NCI-H2196 (cell line): ENCODE data around the gene FKBP14.

Source experiments
- DNase-seq: peaks from one replicate; lab custom pipeline; 2025; ENCODE audit not compliant: unreplicated experiment; lab: John Stamatoyannopoulos, UW

FKBP14 gene

DNA sequence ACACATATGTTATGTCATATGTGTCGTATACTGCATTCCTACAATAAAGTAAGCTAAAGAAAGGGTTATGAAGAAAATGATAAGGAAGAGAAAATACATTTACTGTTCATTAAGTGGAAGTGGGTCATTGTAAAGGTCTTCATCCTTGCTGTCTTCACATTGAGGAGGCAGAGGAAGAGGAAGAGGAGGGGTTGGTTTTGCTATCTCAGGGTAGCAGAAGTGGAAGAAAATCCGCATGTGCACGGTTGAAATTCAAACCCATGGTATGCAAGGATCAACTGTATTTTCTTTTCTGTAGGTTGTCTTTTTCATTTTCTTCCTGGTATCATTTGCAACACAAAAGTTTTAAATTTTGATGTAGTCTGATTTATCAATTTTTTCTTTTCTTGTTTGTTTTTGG lies 8.0 kb upstream of the FKBP14 start:
- no peak for DNase-seq

DNA sequence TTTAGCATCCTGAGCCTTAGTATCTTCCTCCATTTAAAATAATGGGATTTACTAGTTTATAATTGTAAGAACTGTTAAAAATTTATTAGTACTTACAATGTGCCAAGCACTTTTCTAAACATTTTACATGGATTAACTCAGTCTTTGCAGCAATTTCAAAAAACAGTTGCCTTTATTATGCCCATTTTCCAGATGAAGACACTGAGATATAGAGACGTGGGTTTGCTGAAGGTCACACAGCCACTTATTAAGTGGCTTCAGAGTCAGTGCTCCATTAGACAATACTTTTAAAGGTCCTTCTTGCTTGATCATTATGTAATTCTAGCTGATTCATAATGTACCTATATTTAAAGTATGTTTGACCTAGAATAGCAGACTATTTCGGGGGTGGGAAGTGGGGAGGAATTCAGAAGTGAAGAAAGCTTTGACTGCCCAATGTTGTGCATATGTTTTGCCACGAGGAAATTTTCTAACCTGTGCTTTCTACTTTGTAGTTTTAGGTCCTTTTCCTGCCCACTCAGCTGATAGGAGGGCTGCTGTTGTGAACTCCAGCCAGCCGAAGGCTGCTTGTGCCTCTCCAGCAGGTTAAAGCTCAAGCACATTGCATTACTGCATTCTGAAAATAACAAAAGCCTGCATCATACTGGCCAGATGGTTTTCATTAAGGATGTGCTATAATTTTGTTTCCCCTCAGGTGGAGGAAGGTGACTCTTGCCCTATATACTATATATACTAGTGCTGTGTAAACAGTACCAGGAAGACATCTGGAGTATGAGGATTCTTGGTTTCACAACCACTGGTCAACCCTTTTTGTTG lies 6.0 kb upstream of the FKBP14 start:
- DNase-seq, result no peak

DNA sequence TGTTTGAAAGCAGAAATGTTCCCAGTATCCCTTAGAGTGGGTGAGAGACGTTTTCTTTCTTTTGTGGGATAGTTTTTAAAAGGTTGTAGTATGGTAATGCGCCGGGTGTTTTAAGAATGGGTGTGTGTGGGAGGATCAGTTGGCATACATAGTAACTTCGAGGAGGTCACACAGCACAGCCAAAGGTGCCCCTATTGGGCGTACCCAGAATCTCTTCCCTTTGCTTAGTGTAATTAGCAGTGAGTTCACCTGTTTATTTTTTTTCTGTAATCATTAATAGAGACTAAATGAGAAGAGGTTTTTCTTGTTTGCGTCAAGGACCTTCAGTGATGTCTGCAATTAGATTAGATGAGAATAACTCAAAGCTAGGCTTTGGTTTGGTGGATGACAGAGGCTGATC lies 3.2 kb upstream of the FKBP14 start:
- DNase-seq, result no peak

DNA sequence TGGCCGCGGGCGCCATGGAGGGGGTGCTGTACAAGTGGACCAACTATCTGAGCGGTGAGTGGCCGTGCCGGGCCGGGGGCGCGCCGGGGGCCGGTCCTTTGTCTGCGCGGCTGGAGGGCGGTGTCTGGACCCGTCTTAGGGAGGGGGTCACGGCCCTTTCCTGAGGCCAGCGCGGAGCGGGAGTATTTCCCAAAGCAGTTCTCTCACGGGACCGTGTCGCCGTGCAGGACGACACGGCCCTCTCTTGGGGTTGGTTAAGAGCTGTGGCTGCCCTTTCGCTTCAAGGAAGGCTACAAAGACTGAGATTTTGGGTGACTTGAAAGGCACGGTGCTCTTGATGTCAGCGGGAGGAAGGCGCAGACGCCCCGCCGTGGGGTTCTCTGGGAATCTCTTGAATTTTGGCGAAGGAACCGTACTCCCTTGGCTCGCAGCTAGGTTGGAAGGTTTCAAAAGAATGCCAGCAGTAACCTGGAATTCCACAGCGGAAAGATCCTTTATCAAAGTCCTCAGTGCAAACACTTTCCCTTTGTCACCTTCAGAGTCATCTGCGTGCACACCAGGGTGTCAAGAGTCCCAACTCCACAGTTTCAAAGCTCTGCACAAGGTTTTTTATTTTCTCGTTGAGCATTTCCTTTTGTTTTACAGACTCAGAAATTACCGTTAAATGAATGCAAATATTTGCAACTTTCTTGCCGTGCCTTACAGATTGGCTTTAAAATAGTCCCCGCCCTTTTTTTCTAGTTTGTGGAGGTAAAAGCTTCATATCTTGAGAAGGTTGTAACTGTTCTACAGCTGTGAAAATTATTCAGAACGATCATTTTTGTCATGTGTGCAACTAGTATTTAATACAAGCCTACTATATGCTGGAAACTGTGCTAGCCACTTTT lies 2.5 kb upstream of the FKBP14 start:
- no peak for DNase-seq

DNA sequence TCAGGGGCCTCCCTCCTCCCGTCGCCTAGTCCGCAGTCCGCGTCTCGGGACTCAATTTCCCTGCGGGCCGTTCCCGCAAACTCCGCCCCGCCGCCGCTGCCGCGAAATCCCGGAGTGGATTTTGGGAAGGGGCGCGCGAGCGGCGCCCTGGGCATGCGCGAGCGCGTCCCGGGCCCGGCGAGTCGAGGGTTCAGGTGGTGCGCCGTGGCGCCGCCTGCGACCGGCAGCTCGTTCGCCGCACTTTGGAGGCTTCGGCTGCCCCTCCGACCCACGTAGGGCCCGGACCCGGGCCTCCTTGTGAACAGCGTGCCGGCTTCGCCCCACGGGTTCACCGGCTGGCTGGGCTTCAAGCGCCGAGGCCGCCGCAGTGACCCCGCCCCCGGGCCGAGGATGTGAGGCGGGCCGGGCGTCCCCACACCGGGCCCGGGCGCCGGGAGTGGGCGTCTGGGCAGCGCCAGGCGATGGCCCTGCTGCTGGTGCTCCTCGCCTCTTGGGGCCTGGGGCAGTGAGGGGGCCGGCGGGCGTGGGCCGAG lies 1.8 kb upstream of the FKBP14 start, which contains the start of gene PLEKHA8:
Gene PLEKHA8, plus strand, starts transcription at position 197 of the 533 bp plus-strand sequence. CDS start 351 bp downstream, outside the sequence.
- DNase-seq, result peak; percentile 83

DNA sequence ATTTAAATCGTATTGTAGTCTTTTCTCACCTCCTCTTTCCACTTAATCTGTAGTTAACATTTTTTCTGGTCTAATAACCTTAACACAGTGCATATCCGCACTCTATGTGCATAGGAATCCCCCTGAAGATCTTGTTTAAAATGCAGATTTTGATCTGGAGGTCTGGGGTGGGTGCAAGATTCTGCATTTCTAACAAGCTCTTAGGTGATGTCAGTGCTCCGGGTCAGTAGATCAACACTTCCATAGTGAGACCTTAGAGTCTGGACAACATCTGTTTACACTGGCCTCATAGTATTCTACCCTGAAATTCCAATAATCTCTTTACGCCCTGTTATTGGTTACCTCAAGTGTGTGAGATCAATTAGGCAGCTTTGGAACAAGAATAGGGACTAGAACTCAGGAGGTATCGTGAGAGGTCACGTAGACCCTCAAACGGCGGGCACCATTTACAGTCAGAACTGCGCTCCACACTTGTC lies 1.3 kb upstream of the FKBP14 start:
- DNase-seq, result no peak

DNA sequence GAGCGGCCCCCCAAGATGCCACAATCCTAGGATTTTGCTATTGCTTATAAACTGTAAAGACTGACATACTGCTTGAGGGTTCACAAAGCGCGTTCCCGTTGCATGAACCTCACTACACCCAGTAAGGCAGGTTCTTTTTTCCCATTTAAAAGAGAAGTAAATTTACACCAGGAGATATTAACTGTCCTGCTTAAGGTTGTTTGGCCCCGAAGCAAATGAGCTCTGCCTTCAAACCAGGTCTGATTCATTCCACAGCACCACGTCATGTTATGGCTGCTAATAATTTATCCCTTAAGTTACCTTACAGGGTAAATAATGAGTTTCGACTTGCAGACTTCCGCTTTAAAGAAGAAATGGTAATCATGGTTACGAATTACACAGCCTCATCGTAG lies 559 bp upstream of the FKBP14 start:
- DNase-seq, result peak; percentile 47

DNA sequence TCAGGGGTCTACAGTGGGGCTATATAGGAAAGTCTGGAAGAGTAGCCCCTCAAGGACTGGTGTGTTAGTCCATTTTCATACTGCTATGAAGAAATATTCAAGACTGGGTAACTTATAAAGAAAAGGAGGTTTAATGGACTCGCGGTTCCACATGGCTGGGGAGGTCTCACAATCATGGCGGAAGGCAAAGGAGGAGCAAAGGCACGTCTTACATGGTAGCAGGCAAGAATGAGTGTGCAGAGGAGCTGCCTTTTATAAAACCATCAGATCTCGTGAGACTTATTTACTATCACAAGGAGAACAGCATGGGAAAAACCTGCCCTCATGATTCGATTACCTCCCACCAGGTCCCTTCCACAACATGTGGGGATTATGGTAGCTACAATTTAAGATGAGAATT lies 3.0 kb downstream of the FKBP14 start:
- no peak for DNase-seq

DNA sequence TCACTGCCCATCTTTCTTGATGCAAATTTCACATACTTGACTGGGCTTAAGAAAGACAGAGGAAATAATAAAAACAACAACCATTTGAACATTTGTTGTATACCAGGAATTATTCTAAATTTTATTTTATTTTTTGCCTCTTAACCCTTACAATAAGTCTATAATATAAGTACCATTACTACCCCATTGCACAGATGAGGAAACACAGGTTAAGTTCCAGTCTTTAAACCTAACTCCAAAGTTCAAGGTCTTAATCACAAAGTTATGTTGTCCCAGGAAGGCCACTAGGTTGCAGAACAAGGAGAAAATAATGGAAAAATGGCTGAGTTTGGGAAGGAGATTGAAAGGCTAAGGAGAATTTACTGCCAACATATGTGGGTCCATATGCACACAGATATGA lies 3.5 kb downstream of the FKBP14 start:
- DNase-seq, result no peak

DNA sequence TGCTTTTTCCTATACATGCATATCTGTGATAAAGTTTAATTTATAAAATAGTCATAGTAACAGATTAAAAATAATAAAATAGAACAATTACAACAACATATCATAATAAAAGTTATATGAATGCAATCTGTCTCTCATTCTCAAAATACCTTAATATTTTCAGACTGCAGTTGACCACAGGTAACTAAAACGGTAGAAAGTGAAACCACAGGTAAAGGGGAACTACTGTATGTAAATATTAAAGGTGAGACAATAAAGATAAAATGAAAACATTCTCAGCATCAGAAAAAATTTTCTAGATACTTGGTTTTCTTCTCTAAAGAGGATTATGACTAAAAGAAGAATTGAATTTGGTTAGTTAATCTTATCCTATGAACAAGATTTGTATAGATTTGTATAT lies 6.0 kb downstream of the FKBP14 start:
- DNase-seq, result no peak

DNA sequence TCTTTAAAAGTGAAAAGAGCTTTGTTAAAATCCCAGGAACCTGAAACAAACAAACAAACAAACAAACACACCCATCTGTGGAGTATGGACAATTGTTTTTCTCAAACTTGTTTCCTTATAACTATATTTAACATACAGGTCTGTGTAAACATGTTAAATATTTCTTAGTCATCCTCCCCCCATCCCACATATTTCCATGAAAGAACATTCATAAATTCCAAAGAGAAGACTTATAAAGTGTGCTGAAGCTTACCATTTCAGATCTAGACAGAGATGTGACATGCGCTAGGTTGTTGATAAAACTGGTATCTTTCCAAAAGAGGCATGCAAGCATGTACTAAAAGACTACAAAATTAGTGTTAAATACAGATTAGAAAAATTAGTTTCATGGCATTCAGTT lies 6.5 kb downstream of the FKBP14 start:
- DNase-seq, result no peak

DNA sequence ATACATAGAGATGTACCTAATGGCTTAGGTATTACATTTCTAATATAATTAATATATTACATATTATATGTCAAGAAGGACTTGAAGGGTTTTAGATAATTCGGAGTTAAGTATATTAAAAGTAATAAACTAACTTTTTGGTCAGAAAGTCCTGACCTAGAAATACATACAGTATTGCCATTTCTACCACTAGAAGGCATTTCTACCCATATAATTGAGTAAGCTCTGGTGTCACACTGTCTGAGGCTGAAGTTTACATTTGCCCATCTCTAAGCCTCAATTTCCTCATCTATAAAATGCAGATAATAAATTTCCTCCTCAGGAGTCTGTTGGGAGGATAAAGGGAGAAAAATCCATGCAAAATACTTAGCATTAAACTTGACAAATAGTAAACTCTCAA lies 7.1 kb downstream of the FKBP14 start:
- DNase-seq, result no peak

DNA sequence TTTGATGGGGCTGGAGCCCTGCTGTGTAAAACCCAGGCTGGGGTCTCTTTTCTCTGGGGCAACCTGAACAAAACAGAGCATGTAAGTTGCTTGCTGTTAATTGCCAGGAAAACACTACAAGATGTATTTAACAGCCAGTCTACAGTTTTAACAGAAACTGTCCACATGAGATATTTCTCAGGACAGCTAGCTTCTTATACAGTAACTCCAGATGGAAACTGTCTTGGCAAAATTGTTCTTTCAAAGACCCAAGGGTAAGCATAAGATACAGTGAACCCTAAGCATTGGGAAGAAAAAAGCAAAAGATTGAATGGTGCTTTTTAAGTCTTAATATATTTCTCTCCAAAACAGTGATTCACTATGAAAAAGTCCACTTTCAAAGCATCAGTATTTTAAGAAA lies 8.1 kb downstream of the FKBP14 start:
- no peak for DNase-seq

DNA sequence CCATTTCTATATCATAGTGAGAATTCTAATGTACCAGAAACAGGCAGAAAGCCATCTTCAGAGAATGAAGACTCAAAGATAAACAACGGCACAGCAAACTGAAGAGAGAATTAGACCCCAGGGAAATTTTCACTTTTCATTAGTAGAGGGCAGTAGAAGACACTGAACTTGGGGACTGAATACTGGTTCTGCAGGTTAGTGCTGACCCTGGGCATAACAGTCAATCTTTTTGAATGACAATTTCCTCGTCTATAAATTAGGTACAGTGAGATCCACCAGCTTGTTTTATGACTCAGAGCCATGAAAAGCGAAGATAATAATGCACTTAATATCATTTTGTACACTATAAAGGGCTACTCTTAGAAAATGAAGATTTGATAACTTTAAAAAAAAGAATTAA lies 13.7 kb downstream of the FKBP14 start:
- DNase-seq, result no peak

DNA sequence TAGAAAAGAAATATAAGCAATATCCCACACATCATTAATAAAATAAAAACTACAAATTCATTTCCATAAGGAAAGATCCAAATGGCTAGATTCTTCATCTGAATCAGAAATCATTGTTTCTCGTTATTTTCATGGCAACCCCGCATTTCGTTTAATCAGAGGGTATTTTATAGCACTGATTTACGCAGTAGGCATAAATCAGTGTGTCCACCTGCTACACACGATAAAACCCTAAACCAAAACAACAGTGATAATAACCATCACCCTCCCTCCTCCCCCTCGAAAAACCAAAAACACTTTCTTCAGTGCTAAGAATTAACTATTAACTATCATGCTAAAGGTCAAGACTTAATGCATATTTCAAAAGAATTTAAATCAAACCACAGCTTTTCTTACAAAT lies 16.5 kb downstream of the FKBP14 start:
- DNase-seq, result no peak

DNA sequence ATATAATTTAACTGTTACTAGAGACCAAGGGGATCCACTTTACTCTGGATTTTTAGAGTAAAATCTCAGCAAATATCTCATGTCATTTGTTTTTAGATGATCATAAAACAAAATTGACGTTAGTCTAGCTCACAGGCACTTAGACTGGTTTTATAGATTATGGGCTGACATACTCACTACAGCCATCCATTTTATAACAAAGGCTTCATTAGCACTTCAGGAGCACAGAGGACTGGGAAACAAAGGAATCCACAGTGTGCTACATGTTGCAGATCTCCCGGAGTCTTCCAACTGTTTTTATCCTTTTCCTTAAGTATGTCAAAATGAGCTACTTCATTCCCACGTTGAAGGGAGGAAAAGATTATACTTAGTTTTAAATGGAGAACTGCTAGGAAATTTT lies 21.0 kb downstream of the FKBP14 start:
- no peak for DNase-seq

DNA sequence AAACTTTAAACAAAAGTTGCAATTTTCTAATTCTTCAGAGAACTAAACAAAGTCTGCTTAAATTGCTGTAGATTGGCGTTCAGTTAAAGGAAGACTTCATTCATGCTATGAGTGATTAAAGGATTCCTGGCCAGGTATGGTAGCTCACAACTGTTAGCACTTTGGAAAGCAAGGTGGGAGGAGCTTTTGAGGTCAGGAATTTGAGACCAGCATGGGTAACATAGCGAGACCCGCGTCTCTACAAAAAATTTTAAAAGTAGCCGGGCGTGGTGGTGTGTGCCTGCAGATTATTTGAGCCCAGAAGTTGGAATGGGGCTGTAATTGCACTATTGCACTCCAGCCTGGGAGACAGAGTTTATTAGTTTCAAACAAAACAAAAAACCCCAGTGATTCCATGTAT lies 23.4 kb downstream of the FKBP14 start:
- no peak for DNase-seq

DNA sequence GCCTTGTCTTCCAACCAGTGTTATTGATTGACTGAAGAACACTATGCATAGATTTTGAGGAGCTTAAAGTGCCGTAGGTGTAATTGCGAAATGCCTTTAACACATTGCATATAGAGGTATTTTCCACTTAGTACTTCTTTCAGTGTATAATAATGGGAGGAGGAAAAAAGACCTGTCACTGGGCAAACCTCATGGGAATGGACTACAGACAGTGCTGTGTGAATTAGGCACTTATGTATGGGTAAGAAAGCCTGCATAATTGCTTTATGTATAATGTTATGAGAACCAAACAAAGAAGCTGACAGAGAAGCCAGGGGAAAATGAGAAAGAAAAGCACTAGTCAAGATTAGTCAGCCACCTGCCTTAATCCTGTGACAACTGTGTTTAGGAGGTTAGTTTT lies 24.5 kb downstream of the FKBP14 start:
- DNase-seq, result no peak

DNA sequence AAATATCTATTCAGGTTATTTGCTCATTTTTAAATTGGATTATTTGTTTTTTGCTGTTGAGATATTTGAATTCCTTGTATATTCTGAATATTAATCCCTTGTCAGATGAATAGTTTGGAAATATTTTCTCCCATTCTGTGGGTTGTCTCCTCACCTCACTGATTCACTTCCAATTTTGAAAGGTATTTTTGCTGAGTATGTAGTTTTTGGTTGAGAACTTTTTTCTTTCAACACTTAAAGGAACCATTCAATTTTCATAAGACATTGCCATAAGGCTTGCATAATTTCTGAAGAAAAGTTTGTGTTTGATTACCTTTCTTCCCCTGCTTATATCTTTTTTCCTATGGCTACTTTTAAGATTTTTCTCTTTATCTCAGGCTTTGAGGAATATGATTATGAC lies 28.0 kb downstream of the FKBP14 start:
- no peak for DNase-seq

DNA sequence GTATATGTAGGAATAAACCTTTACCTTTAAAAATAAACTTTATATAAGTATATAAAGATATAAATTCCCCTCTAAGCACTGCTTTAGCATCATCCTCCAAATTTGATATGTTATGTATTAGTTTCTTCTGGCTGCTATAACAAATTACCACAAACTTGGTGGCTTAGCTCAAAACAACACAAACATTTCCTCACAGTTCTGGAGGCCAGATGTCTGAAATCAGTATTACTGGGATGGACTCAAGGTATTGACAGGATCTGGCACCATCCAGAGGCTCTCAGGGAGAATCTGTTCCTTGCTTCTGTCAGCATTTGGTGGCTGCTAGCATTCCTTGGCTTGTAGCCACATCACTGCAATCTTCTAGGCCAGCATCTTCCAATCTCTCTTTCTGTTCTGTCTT lies 30.2 kb downstream of the FKBP14 start:
- no peak for DNase-seq

DNA sequence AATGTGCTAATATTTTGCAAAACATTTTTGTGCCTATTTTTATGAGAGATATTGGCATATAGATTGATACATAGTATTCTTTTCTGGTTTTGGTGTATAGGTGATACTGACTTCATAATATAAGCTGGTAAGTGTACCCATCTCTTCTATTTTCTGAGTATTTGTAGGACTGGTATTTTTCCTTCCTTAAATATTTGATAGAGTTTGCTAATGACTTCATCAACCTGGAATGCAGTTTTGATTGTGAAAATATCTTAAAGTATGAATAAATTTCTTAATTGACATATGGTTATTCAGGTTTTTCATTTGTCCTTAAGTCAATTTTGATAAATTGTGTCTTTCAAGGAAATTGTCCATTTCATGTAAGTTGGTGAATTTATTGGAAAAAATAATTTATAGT lies 30.9 kb downstream of the FKBP14 start:
- DNase-seq, result no peak

DNA sequence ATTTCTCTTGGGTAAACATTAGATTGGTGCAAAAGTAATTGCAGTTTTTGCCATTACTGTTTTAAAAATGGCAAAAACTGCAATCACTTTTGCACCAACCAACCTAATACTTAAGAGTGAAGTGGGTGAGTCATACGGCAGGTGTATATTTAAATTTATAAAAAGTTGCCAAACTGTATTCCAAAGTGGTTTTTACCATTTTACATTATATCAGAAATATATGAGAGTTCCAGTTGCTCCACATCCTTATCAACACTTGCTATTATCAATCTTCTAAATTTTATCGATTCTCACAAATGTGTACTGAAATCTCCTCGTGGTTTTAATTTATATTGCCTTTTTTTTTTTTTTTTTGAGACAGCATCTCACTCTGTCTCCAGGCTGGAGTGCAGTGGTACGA lies 33.4 kb downstream of the FKBP14 start:
- no peak for DNase-seq
